SIG-M5 treated with dmso at 0.1 percent for 504 hours (cell line): ENCODE results near the gene MAPK8.

Experiments used
- DNase-seq: peaks from one replicate; lab custom pipeline; 2025; ENCODE audit not compliant: unreplicated experiment; lab: John Stamatoyannopoulos, UW

MAPK8 gene

GRCh38 chr10:48447356-48448215 lies 141.1 kb downstream of the MAPK8 start:
- no peak for DNase-seq

- DNase-seq = no peak
Observed at GRCh38 chr10:48448796-48449195, 142.3 kb downstream of the MAPK8 start.

- DNase-seq = no peak
Observed at GRCh38 chr10:48449501-48450232, 143.2 kb downstream of the MAPK8 start.

- no peak for DNase-seq
Observed at GRCh38 chr10:48450233-48450740, 143.8 kb downstream of the MAPK8 start.

GRCh38 chr10:48450741-48451466 lies 144.4 kb downstream of the MAPK8 start:
- DNase-seq = no peak

- no peak for DNase-seq
Observed at GRCh38 chr10:48451969-48452878, 145.7 kb downstream of the MAPK8 start.

GRCh38 chr10:48452879-48453412 lies 146.5 kb downstream of the MAPK8 start:
- DNase-seq = no peak

- no peak for DNase-seq
Observed at GRCh38 chr10:48453451-48454301, 147.2 kb downstream of the MAPK8 start.

GRCh38 chr10:48454302-48455054 lies 148.0 kb downstream of the MAPK8 start:
- no peak for DNase-seq

GRCh38 chr10:48455055-48455391 lies 148.5 kb downstream of the MAPK8 start:
- no peak for DNase-seq

GRCh38 chr10:48455392-48456151 lies 149.1 kb downstream of the MAPK8 start:
- DNase-seq = no peak

- peak; percentile 55 for DNase-seq
Observed at GRCh38 chr10:48456361-48456804, 149.9 kb downstream of the MAPK8 start.

GRCh38 chr10:48456808-48457761 lies 150.6 kb downstream of the MAPK8 start:
- no peak for DNase-seq

- no peak for DNase-seq
Observed at GRCh38 chr10:48457949-48458661, 151.6 kb downstream of the MAPK8 start.

GRCh38 chr10:48458662-48459048 lies 152.2 kb downstream of the MAPK8 start:
- DNase-seq = no peak
